Nephron (organoid): ENCODE data around the gene CDC42BPG.

Experiments used
- H3K27ac Mint-ChIP-seq, 3 experiments: 2 replicates each; pipeline ENCODE4 v1.8.0; 2020; ENCODE audit warnings: mixed read lengths in 3 of 3, mild to moderate bottlenecking in 2 of 3, moderate library complexity in 1 of 3
- H3K27me3 Mint-ChIP-seq: 2 replicates; pipeline ENCODE4 v1.8.0; 2021; ENCODE audit warnings: low read depth, mild to moderate bottlenecking, moderate library complexity, mixed read lengths
- H3K36me3 Mint-ChIP-seq: 2 replicates; pipeline ENCODE4 v1.8.0; 2020; ENCODE audit warnings: low read depth, mixed read lengths
- H3K4me1 Mint-ChIP-seq: 2 replicates; pipeline ENCODE4 v1.8.0; 2020; ENCODE audit warnings: mixed read lengths
- H3K4me3 Mint-ChIP-seq, 3 experiments: 2 replicates each; pipeline ENCODE4 v1.8.0; 2020; ENCODE audit warnings: mild to moderate bottlenecking in 3 of 3, mixed read lengths in 3 of 3, moderate library complexity in 2 of 3
- H3K9me3 Mint-ChIP-seq: 2 replicates; pipeline ENCODE4 v1.8.0; 2020; ENCODE audit warnings: mixed read lengths
- CTCF ChIP-seq, 3 experiments: fragments of 200-600 bp; sonication (generic); IDR thresholded peaks; one replicate each; pipeline ENCODE4 v1.5.0; 2021; ENCODE audit warnings: antibody characterized with exemption in 3 of 3; ENCODE audit not compliant: unreplicated experiment in 3 of 3

Gene CDC42BPG

GRCh38 chr11:64882243-64882642, 37.8 kb upstream of the CDC42BPG start:
- Mint-ChIP-seq H3K4me1 (peaks cover 21% of the 10 kb centered on the region), H3K9me3 (no peaks in the 10 kb centered on the region), H3K27ac (no peak overlapping the region), H3K27me3 (no peaks in the 10 kb centered on the region), H3K4me3 (no peak overlapping the region), H3K36me3 (no peaks in the 10 kb centered on the region)
- no peak for TF ChIP-seq CTCF (IDR thresholded peaks at IDR 0.05; ENCODE audit: unreplicated experiment in 3 of 3)

GRCh38 chr11:64881476-64881875, 37.0 kb upstream of the CDC42BPG start:
- Mint-ChIP-seq H3K36me3 (no peaks in the 10 kb centered on the region), H3K4me3 (peak overlapping the region; percentile 58 to 82 (median 78)), H3K4me1 (peaks cover 27% of the 10 kb centered on the region), H3K27me3 (no peaks in the 10 kb centered on the region), H3K9me3 (no peaks in the 10 kb centered on the region), H3K27ac (peak overlapping the region; percentile 56 to 97 (median 86))
- no peak for TF ChIP-seq CTCF (IDR thresholded peaks at IDR 0.05; ENCODE audit: unreplicated experiment in 3 of 3)

GRCh38 chr11:64880240-64881001, 36.0 kb upstream of the CDC42BPG start:
- no peaks in the 10 kb centered on the region for H3K27me3 Mint-ChIP-seq
- H3K36me3 Mint-ChIP-seq = no peaks in the 10 kb centered on the region
- peak overlapping the region; percentile 49 to 97 (median 73) for H3K27ac Mint-ChIP-seq
- TF ChIP-seq CTCF (IDR thresholded peaks at IDR 0.05; ENCODE audit: unreplicated experiment in 3 of 3) = no peak
- H3K4me1 Mint-ChIP-seq = peaks cover 38% of the 10 kb centered on the region
- peak overlapping the region; percentile 95 to 100 (median 95) for H3K4me3 Mint-ChIP-seq
- no peaks in the 10 kb centered on the region for H3K9me3 Mint-ChIP-seq

GRCh38 chr11:64879244-64879900, 34.9 kb upstream of the CDC42BPG start:
- Mint-ChIP-seq H3K27ac (peak overlapping the region; percentile 73 to 97 (median 94)), H3K4me1 (peaks cover 48% of the 10 kb centered on the region), H3K4me3 (peak overlapping the region; percentile 95 to 100 (median 95)), H3K36me3 (peaks cover 6% of the 10 kb centered on the region), H3K27me3 (no peaks in the 10 kb centered on the region), H3K9me3 (no peaks in the 10 kb centered on the region)
- TF ChIP-seq CTCF (IDR thresholded peaks at IDR 0.05; ENCODE audit: unreplicated experiment in 3 of 3) = no peak

GRCh38 chr11:64878494-64879243, 34.2 kb upstream of the CDC42BPG start, which contains the start of gene EHD1:
EHD1 (minus strand) TSS chr11:64878621; CDS start chr11:64878464, 157 bp downstream.
- H3K9me3 Mint-ChIP-seq = no peaks in the 10 kb centered on the region
- peaks cover 8% of the 10 kb centered on the region for H3K36me3 Mint-ChIP-seq
- H3K4me1 Mint-ChIP-seq = peaks cover 51% of the 10 kb centered on the region
- no peaks in the 10 kb centered on the region for H3K27me3 Mint-ChIP-seq
- peak within 1 kb of the TSS; percentile 73 to 97 (median 94) for H3K27ac Mint-ChIP-seq
- TF ChIP-seq CTCF (IDR thresholded peaks at IDR 0.05; ENCODE audit: unreplicated experiment in 3 of 3) = peak; percentile 39 to 65 (median 44)
- H3K4me3 Mint-ChIP-seq = peak within 1 kb of the TSS; percentile 95 to 100 (median 95)
